Measurements from ENCODE around the gene EPHA7. TPM values are rescaled to one million over a fixed set of nuclear protein-coding genes. Genes with fewer than 3 reads are reported as not detected.

Gene EPHA7
- total RNA-seq, 1 donor from 2014 or later = 424 TPM

GRCh38 chr6:93437491-93437890 is 18.1 kb upstream of the EPHA7 start:
- H3K27me3 Mint-ChIP-seq (ENCODE audit: unreplicated experiment) = no peaks in the 10 kb centered on the region
- H3K9me3 Mint-ChIP-seq (ENCODE audit: unreplicated experiment) = peaks cover 21% of the 10 kb centered on the region
- no peak for DNase-seq (ENCODE audit: extremely low spot score, unreplicated experiment)
- no peaks in the 10 kb centered on the region for H3K36me3 Mint-ChIP-seq (ENCODE audit: unreplicated experiment)
- H3K4me1 Mint-ChIP-seq (ENCODE audit: unreplicated experiment) = peaks cover 6% of the 10 kb centered on the region
- no peak overlapping the region for H3K27ac Mint-ChIP-seq (ENCODE audit: unreplicated experiment)
- TF ChIP-seq CTCF (IDR thresholded peaks at IDR 0.05) = no peak
- H3K4me3 Mint-ChIP-seq (ENCODE audit: unreplicated experiment) = no peak overlapping the region

GRCh38 chr6:93433592-93433991 is 14.2 kb upstream of the EPHA7 start:
- Mint-ChIP-seq H3K4me1 (ENCODE audit: unreplicated experiment) (peaks cover 9% of the 10 kb centered on the region), H3K27ac (ENCODE audit: unreplicated experiment) (no peak overlapping the region), H3K9me3 (ENCODE audit: unreplicated experiment) (peaks cover 24% of the 10 kb centered on the region), H3K36me3 (ENCODE audit: unreplicated experiment) (peaks cover 2% of the 10 kb centered on the region), H3K4me3 (ENCODE audit: unreplicated experiment) (no peak overlapping the region), H3K27me3 (ENCODE audit: unreplicated experiment) (no peaks in the 10 kb centered on the region)
- no peak for DNase-seq (ENCODE audit: extremely low spot score, unreplicated experiment)
- TF ChIP-seq CTCF (IDR thresholded peaks at IDR 0.05) = no peak

- TF ChIP-seq CTCF (IDR thresholded peaks at IDR 0.05) = peak; percentile 37
- no peak for DNase-seq (ENCODE audit: extremely low spot score, unreplicated experiment)
- peaks cover 3% of the 10 kb centered on the region for H3K9me3 Mint-ChIP-seq (ENCODE audit: unreplicated experiment)
- H3K4me1 Mint-ChIP-seq (ENCODE audit: unreplicated experiment) = peaks cover 30% of the 10 kb centered on the region
- no peak overlapping the region for H3K4me3 Mint-ChIP-seq (ENCODE audit: unreplicated experiment)
- no peaks in the 10 kb centered on the region for H3K27me3 Mint-ChIP-seq (ENCODE audit: unreplicated experiment)
- peaks cover 4% of the 10 kb centered on the region for H3K36me3 Mint-ChIP-seq (ENCODE audit: unreplicated experiment)
- H3K27ac Mint-ChIP-seq (ENCODE audit: unreplicated experiment) = no peak overlapping the region
These were observed 5.1 kb upstream of the EPHA7 start for GRCh38 chr6:93424303-93425064.

- H3K9me3 Mint-ChIP-seq (ENCODE audit: unreplicated experiment) = no peaks in the 10 kb centered on the region
- no peak overlapping the region for H3K27ac Mint-ChIP-seq (ENCODE audit: unreplicated experiment)
- peak; percentile 88 for DNase-seq (ENCODE audit: extremely low spot score, unreplicated experiment)
- peak; percentile 81 for TF ChIP-seq CTCF (IDR thresholded peaks at IDR 0.05)
- no peak overlapping the region for H3K4me3 Mint-ChIP-seq (ENCODE audit: unreplicated experiment)
- peaks cover 30% of the 10 kb centered on the region for H3K4me1 Mint-ChIP-seq (ENCODE audit: unreplicated experiment)
- no peaks in the 10 kb centered on the region for H3K27me3 Mint-ChIP-seq (ENCODE audit: unreplicated experiment)
- H3K36me3 Mint-ChIP-seq (ENCODE audit: unreplicated experiment) = peaks cover 3% of the 10 kb centered on the region
These were observed 4.2 kb upstream of the EPHA7 start for GRCh38 chr6:93423542-93423941.

- Mint-ChIP-seq H3K4me1 (ENCODE audit: unreplicated experiment) (peaks cover 34% of the 10 kb centered on the region), H3K27ac (ENCODE audit: unreplicated experiment) (peak overlapping the region; percentile 97), H3K36me3 (ENCODE audit: unreplicated experiment) (peaks cover 15% of the 10 kb centered on the region), H3K4me3 (ENCODE audit: unreplicated experiment) (peak overlapping the region; percentile 99), H3K9me3 (ENCODE audit: unreplicated experiment) (no peaks in the 10 kb centered on the region), H3K27me3 (ENCODE audit: unreplicated experiment) (no peaks in the 10 kb centered on the region)
- DNase-seq (ENCODE audit: extremely low spot score, unreplicated experiment) = no peak
- no peak for TF ChIP-seq CTCF (IDR thresholded peaks at IDR 0.05)
These were observed 920 bp upstream of the EPHA7 start for GRCh38 chr6:93420163-93420795.
